ENCODE measurements around the gene COL8A2. TPM values are rescaled to one million over a fixed set of nuclear protein-coding genes. Genes with fewer than 3 reads are reported as not detected.

The COL8A2 gene
- total RNA-seq, 2 donors from 2014 or later: 41.6 to 126 TPM

DNA sequence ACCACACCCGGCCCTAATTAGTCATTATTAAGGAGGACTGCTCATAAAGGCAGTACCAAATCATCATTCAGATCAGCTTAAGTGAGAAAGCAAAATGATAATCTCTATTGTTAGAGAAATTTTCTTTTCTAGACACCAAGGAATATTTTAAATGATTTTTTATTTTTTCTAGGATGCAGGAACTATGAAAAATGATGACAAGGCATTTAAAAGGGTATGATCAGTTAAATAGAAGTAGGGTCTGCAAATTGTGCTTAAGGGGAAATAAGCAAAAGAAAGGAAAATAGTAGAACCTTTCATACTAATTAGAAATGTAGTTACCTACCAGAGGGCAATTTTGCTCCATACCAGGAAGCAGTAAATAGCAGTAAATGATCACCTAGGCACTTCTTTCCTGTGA is 62.7 kb downstream of the COL8A2 start:
- ATAC-seq (ENCODE audit: insufficient number of reproducible peaks, low FRiP score, low read depth): no peak

GRCh38 chr1:36055706-36056105 is 69.3 kb downstream of the COL8A2 start:
- DNase-seq (ENCODE audit: low spot score) (no peak), ATAC-seq (ENCODE audit: insufficient number of reproducible peaks, low FRiP score, low read depth) (no peak)
- no peaks in the 10 kb centered on the region for H3K9me3 ChIP-seq
- H3K27ac ChIP-seq: no peak overlapping the region
- H3K27me3 ChIP-seq (replicated peaks; ENCODE audit: insufficient read depth): no peaks in the 10 kb centered on the region
- H3K4me1 ChIP-seq (ENCODE audit: control insufficient read depth in 1 of 2, low read depth in 2 of 2): no peaks in the 10 kb centered on the region
- no peaks in the 10 kb centered on the region for H3K36me3 ChIP-seq
- TF ChIP-seq, protein P1, sequence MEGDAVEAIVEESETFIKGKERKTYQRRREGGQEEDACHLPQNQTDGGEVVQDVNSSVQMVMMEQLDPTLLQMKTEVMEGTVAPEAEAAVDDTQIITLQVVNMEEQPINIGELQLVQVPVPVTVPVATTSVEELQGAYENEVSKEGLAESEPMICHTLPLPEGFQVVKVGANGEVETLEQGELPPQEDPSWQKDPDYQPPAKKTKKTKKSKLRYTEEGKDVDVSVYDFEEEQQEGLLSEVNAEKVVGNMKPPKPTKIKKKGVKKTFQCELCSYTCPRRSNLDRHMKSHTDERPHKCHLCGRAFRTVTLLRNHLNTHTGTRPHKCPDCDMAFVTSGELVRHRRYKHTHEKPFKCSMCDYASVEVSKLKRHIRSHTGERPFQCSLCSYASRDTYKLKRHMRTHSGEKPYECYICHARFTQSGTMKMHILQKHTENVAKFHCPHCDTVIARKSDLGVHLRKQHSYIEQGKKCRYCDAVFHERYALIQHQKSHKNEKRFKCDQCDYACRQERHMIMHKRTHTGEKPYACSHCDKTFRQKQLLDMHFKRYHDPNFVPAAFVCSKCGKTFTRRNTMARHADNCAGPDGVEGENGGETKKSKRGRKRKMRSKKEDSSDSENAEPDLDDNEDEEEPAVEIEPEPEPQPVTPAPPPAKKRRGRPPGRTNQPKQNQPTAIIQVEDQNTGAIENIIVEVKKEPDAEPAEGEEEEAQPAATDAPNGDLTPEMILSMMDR (IDR thresholded peaks at IDR 0.05): no peak
- H3K4me3 ChIP-seq: no peak overlapping the region

More for the DNA sequence above, 62.7 kb downstream of the COL8A2 start:
- Histone ChIP-seq H3K4me3 (no peak overlapping the region), H3K9me3 (no peaks in the 10 kb centered on the region), H3K4me1 (ENCODE audit: control insufficient read depth in 1 of 2, low read depth in 2 of 2) (no peaks in the 10 kb centered on the region), H3K36me3 (no peaks in the 10 kb centered on the region), H3K27ac (no peak overlapping the region), H3K27me3 (replicated peaks; ENCODE audit: insufficient read depth) (no peaks in the 10 kb centered on the region)
- no peak for DNase-seq (ENCODE audit: low spot score)
- TF ChIP-seq, protein P1 (IDR thresholded peaks at IDR 0.05): no peak

DNA sequence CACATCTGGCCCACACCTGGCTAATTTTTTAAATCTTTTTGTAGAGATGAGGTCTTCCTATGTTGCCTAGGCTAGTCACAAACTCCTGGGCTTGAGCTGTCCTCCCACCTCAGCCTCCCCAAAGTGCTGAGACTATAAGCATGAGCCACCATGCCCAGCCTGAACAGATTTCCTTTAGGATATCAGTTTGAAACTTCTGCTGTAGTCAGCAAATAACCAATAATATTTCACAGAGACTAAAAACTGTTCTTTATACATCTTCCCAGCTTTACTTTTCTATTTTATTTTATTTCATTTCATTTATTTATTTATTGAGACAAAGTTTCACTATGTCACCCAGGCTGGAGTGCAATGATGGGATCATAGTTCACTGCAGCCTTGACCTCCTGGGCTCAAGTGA is 71.0 kb downstream of the COL8A2 start:
- no peak overlapping the region for H3K4me3 ChIP-seq
- no peaks in the 10 kb centered on the region for H3K9me3 ChIP-seq
- TF ChIP-seq, protein P1 (IDR thresholded peaks at IDR 0.05): no peak
- H3K4me1 ChIP-seq (ENCODE audit: control insufficient read depth in 1 of 2, low read depth in 2 of 2): no peaks in the 10 kb centered on the region
- no peak overlapping the region for H3K27ac ChIP-seq
- no peak for DNase-seq (ENCODE audit: low spot score)
- no peaks in the 10 kb centered on the region for H3K27me3 ChIP-seq (replicated peaks; ENCODE audit: insufficient read depth)
- no peak for ATAC-seq (ENCODE audit: insufficient number of reproducible peaks, low FRiP score, low read depth)
- no peaks in the 10 kb centered on the region for H3K36me3 ChIP-seq

DNA sequence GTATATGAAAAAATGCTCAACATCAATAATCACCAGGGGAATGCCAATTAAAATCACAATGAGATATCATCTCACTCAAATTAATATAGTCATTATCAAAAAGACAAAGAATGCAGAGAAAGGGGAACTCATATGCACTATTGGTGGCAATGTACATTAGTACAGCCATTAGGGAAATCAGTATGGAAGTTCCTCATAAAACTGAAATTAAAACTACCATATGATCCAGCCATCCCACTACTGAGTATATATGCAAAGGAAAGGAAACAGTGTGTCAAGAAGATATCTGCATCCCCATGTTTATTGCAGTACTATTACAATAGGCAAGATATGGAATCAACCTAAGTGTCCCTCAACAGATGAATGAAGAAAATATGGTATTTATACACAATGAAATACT is 73.2 kb downstream of the COL8A2 start:
- no peak overlapping the region for H3K27ac ChIP-seq
- H3K9me3 ChIP-seq: no peaks in the 10 kb centered on the region
- peaks cover 5% of the 10 kb centered on the region for H3K36me3 ChIP-seq
- TF ChIP-seq, protein P1 (IDR thresholded peaks at IDR 0.05): no peak
- H3K27me3 ChIP-seq (replicated peaks; ENCODE audit: insufficient read depth): no peaks in the 10 kb centered on the region
- DNase-seq (ENCODE audit: low spot score) (no peak), ATAC-seq (ENCODE audit: insufficient number of reproducible peaks, low FRiP score, low read depth) (no peak)
- H3K4me1 ChIP-seq (ENCODE audit: control insufficient read depth in 1 of 2, low read depth in 2 of 2): no peaks in the 10 kb centered on the region
- no peak overlapping the region for H3K4me3 ChIP-seq

Other genes starting within 250 kb of the COL8A2 start
- 10 to 100 TPM; 23.6 to 25.3 TPM for gene AGO1, start 242.0 kb downstream of the COL8A2 start, total RNA-seq
- gene AGO3, start 194.1 kb downstream of the COL8A2 start, total RNA-seq: 10 to 100 TPM; 47.5 to 49.9 TPM
- not detected for gene TEKT2, start 41.1 kb downstream of the COL8A2 start, total RNA-seq
- gene ADPRS, start 36.3 kb downstream of the COL8A2 start, total RNA-seq: 10 to 100 TPM; 34.0 to 34.1 TPM
- 10 to 100 TPM; 78.5 to 92.3 TPM for gene TRAPPC3, start 24.3 kb upstream of the COL8A2 start, total RNA-seq
- gene MAP7D1, start 30.9 kb upstream of the COL8A2 start, total RNA-seq: 100 to 1,000 TPM; 170 to 186 TPM
- gene THRAP3, start 99.2 kb upstream of the COL8A2 start, total RNA-seq: 100 to 1,000 TPM in 1 of 2 donors, 10 to 100 TPM in 1; 49.3 to 111 TPM
- gene SH3D21, start 181.1 kb upstream of the COL8A2 start, total RNA-seq: 1 to 10 TPM; 3.9 to 5.6 TPM
- 100 to 1,000 TPM; 107 to 189 TPM for gene EVA1B, start 198.4 kb upstream of the COL8A2 start, total RNA-seq